CD4-positive, alpha-beta T cell treated with Interleukin-17A for 1 hour (primary cell): Measurements from ENCODE around the gene FAM114A2.

Source experiments
- DNase-seq: peaks from one replicate; pipeline ENCODE4 v3.0.0-alpha.2; 2020

The FAM114A2 gene

GRCh38 chr5:153979028-153979783 lies 59.5 kb downstream of the FAM114A2 start:
- no peak for DNase-seq

GRCh38 chr5:153974813-153975163 lies 63.9 kb downstream of the FAM114A2 start:
- DNase-seq: no peak

GRCh38 chr5:153974131-153974812 lies 64.4 kb downstream of the FAM114A2 start:
- peak; percentile 51 for DNase-seq

GRCh38 chr5:153972240-153972639 lies 66.5 kb downstream of the FAM114A2 start:
- no peak for DNase-seq

GRCh38 chr5:153970496-153970895 lies 68.2 kb downstream of the FAM114A2 start:
- no peak for DNase-seq

- no peak for DNase-seq
Measured at GRCh38 chr5:153969563-153969895, 69.2 kb downstream of the FAM114A2 start.

- no peak for DNase-seq
Measured at GRCh38 chr5:153968761-153969562, 69.7 kb downstream of the FAM114A2 start.

- DNase-seq: peak; percentile 50
Measured at GRCh38 chr5:153964880-153965645, 73.6 kb downstream of the FAM114A2 start.

GRCh38 chr5:153964191-153964879 lies 74.4 kb downstream of the FAM114A2 start:
- DNase-seq: no peak

GRCh38 chr5:153960269-153961215 lies 78.2 kb downstream of the FAM114A2 start:
- peak; percentile 26 for DNase-seq

- DNase-seq: no peak
Measured at GRCh38 chr5:153959134-153959957, 79.4 kb downstream of the FAM114A2 start.

GRCh38 chr5:153957205-153957604 lies 81.5 kb downstream of the FAM114A2 start:
- DNase-seq: no peak

- DNase-seq: no peak
Measured at GRCh38 chr5:153953411-153953810, 85.3 kb downstream of the FAM114A2 start.

GRCh38 chr5:153952893-153953292 lies 85.8 kb downstream of the FAM114A2 start:
- no peak for DNase-seq

- no peak for DNase-seq
Measured at GRCh38 chr5:153952057-153952456, 86.7 kb downstream of the FAM114A2 start.

- DNase-seq: no peak
Measured at GRCh38 chr5:153941265-153941664, 97.4 kb downstream of the FAM114A2 start.
